Stimulated activated CD4-positive, alpha-beta T cell treated with anti-CD3 and anti-CD28 coated beads, Interleukin-1b, Interleukin-23, amount 100 ng/mL, for 1 hour (primary cell): Measurements from ENCODE around the gene IREB2.

Experiments used
- DNase-seq, 2 donors: peaks; one replicate each; pipeline ENCODE4 v3.0.0-alpha.2; 2020; ENCODE audit warnings: low read depth in 2 of 2

Gene IREB2

GRCh38 chr15:78550815-78551214 is 112.8 kb downstream of the IREB2 start:
- no peak for DNase-seq
